Motor neuron (in vitro differentiated cells): ENCODE data around the gene SUGT1. TPM values are rescaled to one million over a fixed set of nuclear protein-coding genes. Genes with fewer than 3 reads are reported as not detected.
"Not testable (repeated sequence)": the region's sequence is repeated elsewhere in the genome, so short reads cannot be mapped to it uniquely, and the experiment has no call there.

Source experiments
- ATAC-seq, 8 experiments: fragments of 200-7000 bp; cut with Tn5 transposase; replicated peaks in 6 of 8; 2 replicates each; pipeline ENCODE4 v1.8.0; 2021; ENCODE audit warnings: mild to moderate bottlenecking in 8 of 8, moderate library complexity in 8 of 8
- H3K27ac ChIP-seq, 2 donors: fragments of 250-450 bp; sonication (Bioruptor Pico); 2 replicates each; pipeline ENCODE4 v1.9.0; 2021; ENCODE audit warnings: antibody characterized with exemption in 2 of 2, mild to moderate bottlenecking in 2 of 2, moderate library complexity in 1 of 2
- H3K4me1 ChIP-seq, 2 donors: fragments of 250-450 bp; sonication (Bioruptor Pico); replicated peaks in 1 of 2; 2 replicates each; pipeline ENCODE4 v1.6.1; 2021; ENCODE audit warnings: antibody characterized with exemption in 2 of 2, mild to moderate bottlenecking in 2 of 2, moderate library complexity in 1 of 2
- H3K4me3 ChIP-seq, 5 donors: fragments of 250-450 bp; sonication (Bioruptor Pico); 2 replicates each; pipeline ENCODE4 v1.9.0; 2021; ENCODE audit warnings: antibody characterized with exemption in 5 of 5, mild to moderate bottlenecking in 5 of 5, moderate library complexity in 4 of 5
- WGBS, 10 experiments: fragments of 450-650 bp; shearing (Covaris generic); methylation state at CpG; one replicate each; pipeline ENCODE4 v1.0.0; 2022; 5-methylcytosine and 5-hydroxymethylcytosine counted together
- in situ Hi-C, 9 experiments: fragments of 400-800 bp; cut with MboI; loops; one replicate each; pipeline ENCODE4 v1.15.0; 2021; ENCODE audit warnings: low sequenced_read_pairs in 9 of 9, low pct_unique_long_range_greater_than_20kb in 2 of 9; ENCODE audit not compliant: unreplicated experiment in 9 of 9
- total RNA-seq, 8 experiments: library from RNA; unstranded; fragments of 300-600 nt; gene quantifications; 2 replicates each; pipeline versions ENCODE4 v1.2.3 to v1.2.4, GENCODE V29; 2022

Gene SUGT1
- total RNA-seq, 8 experiments from 2014 or later: 55.3 to 68.2 (median 62.3) TPM

GRCh38 chr13:52720904-52721303, 68.3 kb downstream of the SUGT1 start:
- H3K4me1 ChIP-seq, H3K4me3 ChIP-seq, H3K27ac ChIP-seq, ATAC-seq, in situ Hi-C loops: not testable (repeated sequence)
- 0 to 83% (median 26%) methylated on average over 1 to 3 of the region's 7 CpGs; no CpG with 5 or more reads in 6 of the 10 experiments for WGBS, 10 experiments

- H3K27ac ChIP-seq, H3K4me3 ChIP-seq, ATAC-seq, in situ Hi-C loops, H3K4me1 ChIP-seq: not testable (repeated sequence)
- 13 to 100% (median 80%) methylated on average over 1 of the region's 2 CpGs; no CpG with 5 or more reads in 5 of the 10 experiments for WGBS, 10 experiments
These were observed 68.7 kb downstream of the SUGT1 start for GRCh38 chr13:52721356-52721755.

GRCh38 chr13:52723181-52723580, 70.5 kb downstream of the SUGT1 start:
- Histone ChIP-seq H3K27ac (no peak overlapping the region), H3K4me1 (no peaks in the 10 kb centered on the region), H3K4me3 (no peak overlapping the region)
- no peak for ATAC-seq
- in situ Hi-C loops: no loop called here
- WGBS, 10 experiments: 38 to 93% (median 78%) methylated on average over 2 to 4 of the region's 4 CpGs; no CpG with 5 or more reads in 3 of the 10 experiments

- WGBS, 10 experiments: 0 to 100% methylated on average over 1 of the region's 1 CpG; no CpG with 5 or more reads in 8 of the 10 experiments
- H3K4me3 ChIP-seq: no peak overlapping the region
- ATAC-seq: no peak
- in situ Hi-C loops: no loop called here
- no peak overlapping the region for H3K27ac ChIP-seq
- H3K4me1 ChIP-seq: no peaks in the 10 kb centered on the region
These were observed 72.7 kb downstream of the SUGT1 start for GRCh38 chr13:52725302-52725701.

GRCh38 chr13:52726258-52726657, 73.6 kb downstream of the SUGT1 start:
- no peak overlapping the region for H3K27ac ChIP-seq
- WGBS, 10 experiments: 64 to 100% (median 88%) methylated on average over 1 to 2 of the region's 2 CpGs; no CpG with 5 or more reads in 5 of the 10 experiments
- in situ Hi-C loops: no loop called here
- H3K4me3 ChIP-seq: no peak overlapping the region
- no peaks in the 10 kb centered on the region for H3K4me1 ChIP-seq
- ATAC-seq: no peak

- Histone ChIP-seq H3K4me3 (no peak overlapping the region), H3K4me1 (peaks cover 11 to 21% of the 10 kb centered on the region in 2 donors), H3K27ac (no peak overlapping the region)
- no peak for ATAC-seq
- 14 to 100% (median 83%) methylated on average over 1 to 3 of the region's 4 CpGs; no CpG with 5 or more reads in 3 of the 10 experiments for WGBS, 10 experiments
- in situ Hi-C loops: no loop called here
These were observed 81.5 kb downstream of the SUGT1 start for GRCh38 chr13:52734075-52734623.

GRCh38 chr13:52736891-52737290, 84.3 kb downstream of the SUGT1 start:
- peaks cover 11 to 21% of the 10 kb centered on the region in 2 donors for H3K4me1 ChIP-seq
- in situ Hi-C loops: no loop called here
- 0 to 80% (median 57%) methylated on average over 1 to 2 of the region's 2 CpGs; no CpG with 5 or more reads in 3 of the 10 experiments for WGBS, 10 experiments
- no peak overlapping the region for H3K4me3 ChIP-seq
- ATAC-seq: no peak
- H3K27ac ChIP-seq: no peak overlapping the region

GRCh38 chr13:52737451-52737850, 84.8 kb downstream of the SUGT1 start:
- no peak overlapping the region for H3K27ac ChIP-seq
- H3K4me1 ChIP-seq: peaks cover 11 to 25% of the 10 kb centered on the region in 2 donors
- ATAC-seq: peak in 1 of 8 experiments; percentile 4
- no peak overlapping the region for H3K4me3 ChIP-seq
- in situ Hi-C loops: no loop called here

GRCh38 chr13:52737965-52738364, 85.3 kb downstream of the SUGT1 start:
- H3K4me1 ChIP-seq: peaks cover 11 to 25% of the 10 kb centered on the region in 2 donors
- no peak overlapping the region for H3K4me3 ChIP-seq
- peak overlapping the region in 1 of 2 donors; percentile 15 for H3K27ac ChIP-seq
- in situ Hi-C loops: no loop called here
- 5 to 73% (median 42%) methylated on average over 2 to 4 of the region's 4 CpGs; no CpG with 5 or more reads in 2 of the 10 experiments for whole genome bisulfite sequencing, 10 experiments
- peak in 5 of 8 experiments; percentile 21 to 80 (median 42) for ATAC-seq

- WGBS, 10 experiments: 0 to 87% (median 60%) methylated on average over 2 to 10 of the region's 75 CpGs; no CpG with 5 or more reads in 4 of the 10 experiments
- no peak overlapping the region for H3K27ac ChIP-seq
- in situ Hi-C loops: no loop called here
- peak in 4 of 8 experiments; percentile 42 to 91 (median 64) for ATAC-seq
- peaks cover 11 to 25% of the 10 kb centered on the region in 2 donors for H3K4me1 ChIP-seq
- peak overlapping the region in 1 of 5 donors; percentile 12 for H3K4me3 ChIP-seq
These were observed 86.3 kb downstream of the SUGT1 start for GRCh38 chr13:52738719-52739467.

GRCh38 chr13:52739468-52740071, 86.9 kb downstream of the SUGT1 start, which contains the start of gene CNMD:
CNMD (minus strand) TSS chr13:52739820; CDS start chr13:52739701, 119 bp downstream.
- H3K4me1 ChIP-seq: peaks cover 11 to 25% of the 10 kb centered on the region in 2 donors
- ATAC-seq: no peak

GRCh38 chr13:52743569-52743968, 90.9 kb downstream of the SUGT1 start:
- Histone ChIP-seq H3K27ac (no peak overlapping the region), H3K4me1 (peaks cover 0 to 5% of the 10 kb centered on the region in 2 donors), H3K4me3 (no peak overlapping the region)
- in situ Hi-C loops: no loop called here
- WGBS, 10 experiments: 0 to 100% (median 17%) methylated on average over 1 of the region's 1 CpG; no CpG with 5 or more reads in 3 of the 10 experiments
- ATAC-seq: no peak

More at GRCh38 chr13:52739468-52740071, 86.9 kb downstream of the SUGT1 start, which contains the start of gene CNMD:
- Histone ChIP-seq H3K4me3 (peak within 1 kb of the TSS in 1 of 5 donors; percentile 12), H3K27ac (no peak within 1 kb of the TSS)
- WGBS, 10 experiments: 4 to 74% (median 10%) methylated on average over 2 to 15 of the region's 34 CpGs; no CpG with 5 or more reads in 5 of the 10 experiments
- in situ Hi-C loops: no loop called here

- Histone ChIP-seq H3K4me1 (peaks cover 0 to 9% of the 10 kb centered on the region in 2 donors), H3K4me3 (no peak overlapping the region), H3K27ac (no peak overlapping the region)
- ATAC-seq: no peak
- WGBS, 10 experiments: 0 to 100% (median 67%) methylated on average over 1 to 3 of the region's 3 CpGs; no CpG with 5 or more reads in 3 of the 10 experiments
- in situ Hi-C loops: no loop called here
These were observed 91.4 kb downstream of the SUGT1 start for GRCh38 chr13:52743988-52744387.
